GM19238 (cell line): ENCODE results near the gene ADAMTS13.

Source experiments
- DNase-seq: peaks from one replicate; pipeline ENCODE4 v3.0.0; 2011; ENCODE audit warnings: low spot score; ENCODE audit not compliant: insufficient read length

The ADAMTS13 gene

GRCh38 chr9:133507246-133507965, 85.2 kb downstream of the ADAMTS13 start:
- no peak for DNase-seq

- no peak for DNase-seq
These were observed 85.9 kb downstream of the ADAMTS13 start for GRCh38 chr9:133508046-133508445.
